HG03280 (cell line): ENCODE measurements around the gene RCN2.
"Not testable (repeated sequence)": the region's sequence is repeated elsewhere in the genome, so short reads cannot be mapped to it uniquely, and the experiment has no call there.

ENCODE experiments used
- ATAC-seq: cut with Tn5 transposase; IDR thresholded peaks from one replicate; pipeline ENCODE4 v1.9.1; 2021; ENCODE audit warnings: mild to moderate bottlenecking, moderate library complexity; ENCODE audit not compliant: unreplicated experiment

The RCN2 gene

DNA sequence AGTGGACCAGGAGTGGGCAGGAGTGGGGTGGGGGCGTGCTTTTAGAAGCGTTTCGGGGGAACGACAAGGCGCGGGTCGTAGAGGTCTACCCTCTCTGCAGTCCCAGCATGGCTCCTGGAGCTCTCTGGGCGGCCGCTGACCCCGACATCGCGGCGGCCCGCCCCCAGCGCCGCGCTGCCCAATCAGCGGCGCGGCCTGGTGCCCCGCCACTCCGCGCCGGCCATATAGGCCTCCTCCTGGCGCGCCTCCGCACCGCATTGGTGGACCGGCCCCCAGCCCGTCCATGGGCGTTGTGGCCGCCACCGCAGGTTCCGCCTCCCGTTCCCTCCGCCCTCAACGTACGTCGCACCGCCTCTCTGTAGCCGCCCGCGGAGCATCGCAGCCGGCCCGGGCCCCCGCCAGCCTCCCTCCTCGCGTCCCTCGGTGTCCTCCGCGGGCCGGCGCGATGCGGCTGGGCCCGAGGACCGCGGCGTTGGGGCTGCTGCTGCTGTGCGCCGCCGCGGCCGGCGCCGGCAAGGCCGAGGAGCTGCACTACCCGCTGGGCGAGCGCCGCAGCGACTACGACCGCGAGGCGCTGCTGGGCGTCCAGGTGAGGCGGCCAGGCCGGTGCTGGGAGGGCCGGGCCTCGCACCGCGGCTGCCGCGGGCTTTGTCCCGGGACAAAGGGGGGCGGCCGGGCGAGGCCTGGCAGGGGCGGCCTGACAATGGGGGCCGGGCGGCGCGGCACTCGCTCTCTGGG, at the start of gene RCN2:
Gene RCN2 (plus strand): TSS at position 353 of the 738 bp plus-strand sequence. CDS start 93 bp downstream, at position 446.
- ATAC-seq: peak; percentile 97

DNA sequence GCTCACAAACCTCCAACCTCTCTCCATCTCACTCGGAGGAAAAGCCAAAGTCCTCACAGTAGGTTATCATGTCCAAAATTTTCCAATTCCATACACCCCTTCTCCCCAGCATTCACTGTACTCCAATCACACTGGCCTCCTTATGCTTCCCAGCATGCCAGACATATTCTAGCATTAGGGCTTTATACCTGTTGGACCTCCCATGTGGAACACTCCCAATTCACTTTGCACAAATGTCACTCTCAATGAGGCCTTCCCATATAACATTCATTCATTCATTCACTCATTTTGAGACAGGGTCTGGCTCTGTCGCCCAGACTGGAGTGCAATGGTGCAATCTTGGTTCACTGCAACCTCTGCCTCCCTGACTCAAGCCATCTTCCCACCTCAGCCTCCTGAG, 46.3 kb upstream of the RCN2 start:
- ATAC-seq: no peak

- ATAC-seq: not testable (repeated sequence)
These were observed 44.0 kb upstream of the RCN2 start for GRCh38 chr15:76887280-76888141.

- ATAC-seq: not testable (repeated sequence)
These were observed 38.7 kb upstream of the RCN2 start for GRCh38 chr15:76892836-76893235.

GRCh38 chr15:76894174-76894573, 37.4 kb upstream of the RCN2 start:
- no peak for ATAC-seq

DNA sequence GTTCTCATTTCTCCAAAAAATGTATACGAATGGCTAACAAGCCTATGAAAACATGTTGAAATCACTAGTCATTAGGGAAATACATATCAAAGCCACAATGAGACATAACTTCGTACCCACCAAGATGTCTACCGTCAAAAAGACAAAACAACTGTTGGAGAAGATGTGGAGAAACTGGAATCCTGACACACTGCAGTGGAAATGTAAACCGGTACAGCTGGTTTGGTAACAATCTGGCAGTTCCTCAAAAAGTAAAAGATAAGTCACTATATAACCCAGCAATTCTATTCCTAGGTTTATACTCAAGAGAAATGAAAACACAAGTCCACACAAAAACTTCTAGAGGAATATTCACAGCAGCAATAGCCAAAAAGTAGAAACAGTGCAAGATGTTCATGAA, 33.4 kb upstream of the RCN2 start:
- ATAC-seq: no peak

GRCh38 chr15:76899176-76899930, 32.2 kb upstream of the RCN2 start:
- ATAC-seq: not testable (repeated sequence)

DNA sequence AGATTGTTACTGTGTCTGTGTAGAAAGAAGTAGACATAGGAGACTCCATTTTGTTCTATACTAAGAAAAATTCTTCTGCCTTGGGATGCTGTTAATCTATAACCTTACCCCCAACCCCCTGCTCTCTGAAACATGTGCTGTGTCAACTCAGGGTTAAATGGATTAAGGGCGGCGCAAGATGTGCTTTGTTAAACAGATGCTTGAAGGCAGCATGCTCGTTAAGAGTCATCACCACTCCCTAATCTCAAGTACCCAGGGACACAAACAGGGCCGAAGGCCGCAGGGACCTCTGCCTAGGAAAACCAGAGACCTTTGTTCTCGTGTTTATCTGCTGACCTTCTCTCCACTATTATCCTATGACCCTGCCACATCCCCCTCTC, 31.6 kb upstream of the RCN2 start:
- not testable (repeated sequence) for ATAC-seq

DNA sequence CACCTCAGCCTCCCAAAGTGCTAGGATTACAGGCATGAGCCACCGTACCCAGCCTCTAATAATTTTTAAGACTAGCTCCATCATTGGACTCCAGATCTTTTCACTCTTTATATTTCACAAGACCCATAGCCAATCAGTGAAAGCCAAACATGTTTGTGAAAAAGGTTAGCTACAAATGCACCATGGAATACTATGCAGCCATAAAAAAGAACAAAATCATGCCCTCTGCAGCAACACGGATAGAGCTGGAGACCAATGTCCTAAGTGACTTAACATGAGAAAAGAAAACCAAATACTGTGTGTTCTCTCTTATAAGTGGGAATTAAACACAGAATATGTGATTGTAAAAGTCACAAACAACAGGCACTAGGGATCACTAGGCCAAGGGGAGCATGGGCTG, 29.6 kb upstream of the RCN2 start:
- ATAC-seq: no peak

DNA sequence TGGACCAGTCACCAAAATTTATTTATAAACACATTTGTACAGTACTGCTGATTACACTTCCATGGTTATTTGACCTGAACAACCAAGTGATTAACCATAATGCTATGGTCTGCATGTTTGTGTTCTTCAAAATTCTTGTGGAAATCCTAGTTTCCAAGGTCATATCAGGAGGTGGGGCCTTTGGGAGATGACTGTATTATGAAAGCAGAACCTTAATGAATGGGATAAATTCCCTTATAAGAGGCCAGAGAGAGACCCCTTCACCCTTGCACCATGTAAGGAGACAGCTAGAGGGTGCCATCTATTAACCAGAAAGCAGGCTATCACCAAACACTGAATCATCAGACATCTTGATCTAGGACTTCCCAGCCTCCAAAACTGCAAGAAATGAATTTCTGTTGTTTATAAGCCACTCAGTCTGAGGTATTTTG, 28.3 kb upstream of the RCN2 start:
- ATAC-seq: no peak

DNA sequence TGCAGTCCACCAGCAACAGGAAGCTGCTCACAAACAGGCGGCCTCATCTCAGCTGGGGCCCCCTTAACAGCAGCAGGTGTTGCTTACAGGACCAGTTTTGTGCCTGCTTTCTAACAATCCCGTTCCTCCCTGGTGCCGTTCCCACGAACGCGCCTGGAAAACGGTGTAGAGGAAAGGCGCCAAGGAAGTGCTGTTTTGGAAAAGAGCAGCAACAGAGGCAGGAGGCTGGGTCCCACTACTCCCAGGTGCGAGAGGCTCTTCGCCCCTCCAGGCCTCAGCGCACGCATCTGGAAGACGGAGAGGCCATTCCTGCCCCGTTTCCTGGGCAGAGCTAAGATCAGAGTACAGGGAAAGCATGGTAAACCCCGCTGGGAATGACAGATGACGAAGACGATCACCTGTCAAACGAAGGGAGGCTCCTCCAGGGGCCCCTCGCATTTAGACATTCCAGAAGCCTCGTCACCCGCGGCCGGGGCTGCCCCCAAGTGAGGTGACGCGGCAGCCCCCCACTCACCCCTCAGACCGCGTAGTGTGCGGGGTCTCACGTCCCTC, 27.0 kb upstream of the RCN2 start:
- peak; percentile 3 for ATAC-seq

DNA sequence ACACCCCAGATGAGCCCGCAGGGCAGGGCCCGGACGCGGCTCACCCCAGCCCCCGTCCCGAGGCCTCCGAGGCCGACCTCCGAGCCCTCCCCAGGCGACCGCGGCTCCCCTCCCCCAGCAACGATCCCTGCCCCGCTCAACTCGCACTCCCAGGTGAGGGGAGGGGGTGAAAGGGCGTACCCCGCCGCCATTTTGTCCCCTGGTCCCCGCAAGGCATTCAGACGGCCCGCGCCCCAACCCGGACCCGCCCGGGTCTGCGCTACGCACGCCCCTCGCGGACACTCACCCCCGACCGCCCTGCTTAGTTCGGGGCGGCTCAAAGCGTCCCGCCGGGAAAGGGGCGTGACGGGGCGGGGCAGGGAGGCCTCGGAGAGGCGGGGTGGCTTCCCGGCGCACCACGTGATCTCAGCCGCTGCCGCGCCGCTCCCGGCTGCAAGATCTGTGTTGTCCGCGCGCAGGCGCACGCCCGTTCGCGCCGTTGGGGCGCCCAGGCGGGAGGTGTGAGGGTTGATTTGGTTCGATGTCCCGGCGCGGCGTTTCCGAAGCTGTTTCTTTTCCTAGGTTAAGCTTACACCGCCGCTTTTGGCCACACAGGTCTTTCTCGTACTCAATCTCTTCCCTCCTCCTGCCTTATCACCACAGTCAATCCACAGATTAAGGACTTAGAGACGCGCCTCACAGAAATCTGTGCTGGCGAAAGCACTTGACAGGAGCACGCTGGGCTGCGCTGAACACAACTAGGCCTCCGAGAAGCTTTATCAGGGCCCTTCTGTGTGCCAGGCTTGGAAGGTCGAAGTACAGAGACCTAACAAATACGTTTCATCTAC, 26.3 kb upstream of the RCN2 start, which contains the start of gene SCAPER:
Gene SCAPER (minus strand): TSS at position 328 of the 827 bp plus-strand sequence. CDS start 21,523 bp downstream, outside the sequence.
- ATAC-seq: peak; percentile 87

- ATAC-seq: no peak
These were observed 25.7 kb upstream of the RCN2 start for GRCh38 chr15:76905855-76906254.

DNA sequence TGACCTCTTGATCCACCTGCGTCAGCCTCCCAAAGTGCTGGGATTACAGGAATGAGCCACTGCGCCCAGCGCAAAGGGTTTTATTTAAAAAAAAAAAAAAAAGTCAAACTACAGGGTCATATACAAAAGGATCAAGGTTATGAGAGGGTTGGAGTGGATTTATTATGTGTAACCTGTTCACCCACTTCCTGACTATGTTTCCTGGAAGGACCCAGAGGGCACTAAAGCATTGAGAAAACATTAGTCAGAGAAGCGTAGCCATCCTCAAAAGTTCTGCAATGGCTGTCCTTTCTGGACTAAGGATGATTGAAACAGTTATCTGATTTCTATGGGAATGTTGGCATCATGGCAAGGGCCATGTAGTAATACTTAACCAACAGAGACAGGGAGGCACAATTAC, 19.1 kb upstream of the RCN2 start:
- ATAC-seq: no peak

GRCh38 chr15:76913737-76914136, 17.8 kb upstream of the RCN2 start:
- ATAC-seq: no peak

- ATAC-seq: no peak
These were observed 15.2 kb upstream of the RCN2 start for GRCh38 chr15:76916369-76916768.

- no peak for ATAC-seq
These were observed 3.3 kb upstream of the RCN2 start for GRCh38 chr15:76928201-76928600.

DNA sequence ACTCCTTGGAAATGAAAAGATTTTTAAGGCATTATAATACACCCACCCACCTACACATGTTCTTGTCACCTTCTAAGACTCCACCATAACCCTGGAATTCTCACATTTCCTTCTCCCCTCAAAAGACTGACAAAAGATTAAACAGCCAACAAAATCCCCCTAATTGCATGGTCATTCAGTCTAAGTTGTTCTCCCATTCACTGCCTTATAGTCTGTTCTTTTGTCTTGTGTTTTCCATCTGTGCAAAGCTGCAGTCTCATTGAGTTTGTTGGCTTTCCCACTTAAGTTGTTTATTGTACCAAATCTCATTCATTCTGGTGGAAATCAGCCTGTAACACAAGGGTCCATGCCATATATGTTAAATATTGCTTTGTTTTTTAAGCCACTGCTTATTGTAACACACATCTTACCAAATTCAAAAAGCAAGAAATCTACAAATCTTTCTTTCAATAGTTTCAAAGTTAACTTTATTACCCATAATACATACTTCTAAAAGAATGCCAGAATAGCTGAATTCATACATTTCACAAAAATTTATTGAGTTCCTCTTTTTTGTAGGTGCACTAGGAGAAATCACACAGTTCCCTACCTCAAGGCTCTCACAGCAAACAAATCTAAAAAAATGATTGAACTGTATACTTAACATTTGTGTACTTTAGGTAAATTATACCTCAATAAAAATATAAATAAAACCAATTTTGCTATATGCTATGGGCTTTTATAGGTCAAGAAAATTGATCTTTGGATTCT, 2.4 kb upstream of the RCN2 start:
- ATAC-seq: no peak

DNA sequence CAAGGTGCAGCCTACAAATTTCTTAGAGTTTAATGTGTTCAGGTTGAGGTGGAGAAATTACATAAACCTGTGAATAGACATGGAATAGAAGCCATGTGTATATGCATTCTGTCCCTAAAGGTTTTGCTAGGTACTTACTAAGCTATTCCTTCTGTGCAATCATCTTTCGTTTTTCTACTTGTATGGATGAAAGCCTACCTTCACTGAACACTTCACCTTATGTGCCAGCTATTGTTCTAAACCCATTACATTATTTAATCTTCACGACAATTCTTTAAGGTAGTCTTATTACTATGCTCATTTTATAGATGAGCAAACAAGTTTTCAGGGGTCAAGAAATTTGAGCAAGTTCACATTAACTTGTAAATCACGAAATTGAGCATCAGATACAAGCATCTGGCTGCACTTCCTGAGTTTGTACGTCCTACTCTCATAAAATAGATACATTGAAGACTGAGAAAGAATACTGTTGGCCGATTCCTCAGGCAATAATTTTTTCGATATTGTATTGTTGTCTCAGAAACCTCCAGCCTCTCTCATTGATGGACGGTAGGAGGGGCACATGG, 635 bp upstream of the RCN2 start:
- ATAC-seq: no peak
